ENCODE results near the gene SENP2.

The SENP2 gene

DNA sequence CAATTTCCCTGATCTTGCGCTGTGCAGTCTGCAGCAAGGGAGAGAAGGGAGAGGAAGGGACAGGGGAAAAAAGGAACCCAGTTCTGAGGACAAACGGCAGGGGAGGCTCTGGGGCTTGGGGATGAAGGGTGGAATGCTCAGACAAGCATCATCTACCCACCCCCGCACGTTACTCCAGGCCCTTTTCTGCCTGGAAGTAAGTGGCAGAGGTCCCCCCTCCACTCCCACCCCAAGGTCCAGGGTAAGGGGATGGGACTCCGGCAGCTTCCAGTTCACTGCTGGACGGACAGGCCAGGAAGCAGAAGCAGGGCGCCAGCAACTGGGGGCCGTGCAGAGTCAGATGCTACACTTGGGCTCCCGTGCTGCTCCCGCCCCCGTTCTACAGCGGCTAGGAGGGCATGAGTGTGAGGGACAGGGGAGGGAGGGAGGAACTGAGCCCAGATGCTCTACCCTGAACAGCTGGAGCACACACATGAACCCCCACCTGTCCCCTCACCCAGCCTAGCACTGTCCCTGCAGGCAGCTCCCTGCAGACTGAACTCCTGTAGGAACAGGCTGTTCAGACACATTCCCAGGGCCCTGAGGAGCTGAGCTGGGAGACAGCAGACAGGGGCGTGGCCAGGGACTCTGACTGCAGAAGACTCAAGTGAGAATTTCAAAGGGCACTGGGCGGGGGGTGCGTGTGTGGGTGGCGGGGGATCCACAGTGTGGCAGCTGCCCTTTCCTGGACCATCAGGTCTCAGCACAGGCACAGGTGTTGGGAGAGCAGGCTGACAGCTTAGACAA lies 59.7 kb downstream of the SENP2 start:
- no peak overlapping the region for H2AFZ ChIP-seq (ENCODE audit: low read depth, low read length)
- H3K27me3 ChIP-seq (ENCODE audit: insufficient read depth, low read length) = no peaks in the 10 kb centered on the region
- peaks cover 67% of the 10 kb centered on the region for H3K36me3 ChIP-seq (ENCODE audit: insufficient read depth, low read length)
- no peak overlapping the region for H3K4me3 ChIP-seq (ENCODE audit: low read length)
- H3K9me3 ChIP-seq (ENCODE audit: low read length) = no peaks in the 10 kb centered on the region
- no peaks in the 10 kb centered on the region for H3K4me1 ChIP-seq (ENCODE audit: insufficient read depth, low read length)

- Histone ChIP-seq H3K27me3 (ENCODE audit: insufficient read depth, low read length) (no peaks in the 10 kb centered on the region), H3K9me3 (ENCODE audit: low read length) (no peaks in the 10 kb centered on the region), H3K4me1 (ENCODE audit: insufficient read depth, low read length) (no peaks in the 10 kb centered on the region), H3K36me3 (ENCODE audit: insufficient read depth, low read length) (peaks cover 74% of the 10 kb centered on the region), H2AFZ (ENCODE audit: low read depth, low read length) (no peak overlapping the region), H3K4me3 (ENCODE audit: low read length) (no peak overlapping the region)
Observed at GRCh38 chr3:185646382-185647133, 60.5 kb downstream of the SENP2 start.

GRCh38 chr3:185647134-185647879 lies 61.2 kb downstream of the SENP2 start:
- no peaks in the 10 kb centered on the region for H3K9me3 ChIP-seq (ENCODE audit: low read length)
- no peak overlapping the region for H3K4me3 ChIP-seq (ENCODE audit: low read length)
- peaks cover 79% of the 10 kb centered on the region for H3K36me3 ChIP-seq (ENCODE audit: insufficient read depth, low read length)
- H2AFZ ChIP-seq (ENCODE audit: low read depth, low read length) = no peak overlapping the region
- H3K4me1 ChIP-seq (ENCODE audit: insufficient read depth, low read length) = no peaks in the 10 kb centered on the region
- no peaks in the 10 kb centered on the region for H3K27me3 ChIP-seq (ENCODE audit: insufficient read depth, low read length)

DNA sequence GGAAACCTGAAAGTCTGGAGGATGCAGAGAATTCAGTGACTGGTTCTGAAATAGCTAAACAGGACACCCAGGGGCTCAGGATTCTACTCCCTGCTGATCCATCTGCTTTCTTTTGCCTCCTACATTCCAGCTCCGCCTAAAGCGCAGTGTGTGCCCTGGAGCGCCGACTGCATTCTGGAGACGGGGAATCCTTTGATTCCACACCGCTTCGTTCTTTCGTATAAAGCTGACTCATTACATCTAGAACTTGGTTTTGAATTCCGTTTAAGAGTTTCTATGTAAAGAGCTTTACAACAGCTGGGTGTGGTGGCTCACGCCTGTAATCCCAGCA lies 61.8 kb downstream of the SENP2 start:
- Histone ChIP-seq H3K4me3 (ENCODE audit: low read length) (no peak overlapping the region), H2AFZ (ENCODE audit: low read depth, low read length) (no peak overlapping the region), H3K4me1 (ENCODE audit: insufficient read depth, low read length) (no peaks in the 10 kb centered on the region), H3K9me3 (ENCODE audit: low read length) (no peaks in the 10 kb centered on the region), H3K27me3 (ENCODE audit: insufficient read depth, low read length) (no peaks in the 10 kb centered on the region), H3K36me3 (ENCODE audit: insufficient read depth, low read length) (peaks cover 80% of the 10 kb centered on the region)

- no peaks in the 10 kb centered on the region for H3K9me3 ChIP-seq (ENCODE audit: low read length)
- no peaks in the 10 kb centered on the region for H3K27me3 ChIP-seq (ENCODE audit: insufficient read depth, low read length)
- H3K36me3 ChIP-seq (ENCODE audit: insufficient read depth, low read length) = peaks cover 79% of the 10 kb centered on the region
- H2AFZ ChIP-seq (ENCODE audit: low read depth, low read length) = no peak overlapping the region
- H3K4me1 ChIP-seq (ENCODE audit: insufficient read depth, low read length) = no peaks in the 10 kb centered on the region
- no peak overlapping the region for H3K4me3 ChIP-seq (ENCODE audit: low read length)
Observed at GRCh38 chr3:185648396-185648795, 62.3 kb downstream of the SENP2 start.

- Histone ChIP-seq H3K4me1 (ENCODE audit: insufficient read depth, low read length) (no peaks in the 10 kb centered on the region), H3K9me3 (ENCODE audit: low read length) (no peaks in the 10 kb centered on the region), H3K27me3 (ENCODE audit: insufficient read depth, low read length) (no peaks in the 10 kb centered on the region), H3K36me3 (ENCODE audit: insufficient read depth, low read length) (peaks cover 87% of the 10 kb centered on the region), H3K4me3 (ENCODE audit: low read length) (no peak overlapping the region), H2AFZ (ENCODE audit: low read depth, low read length) (no peak overlapping the region)
Observed at GRCh38 chr3:185649414-185649813, 63.3 kb downstream of the SENP2 start.

- Histone ChIP-seq H3K4me1 (ENCODE audit: insufficient read depth, low read length) (no peaks in the 10 kb centered on the region), H3K27me3 (ENCODE audit: insufficient read depth, low read length) (no peaks in the 10 kb centered on the region), H3K4me3 (ENCODE audit: low read length) (no peak overlapping the region), H3K9me3 (ENCODE audit: low read length) (no peaks in the 10 kb centered on the region), H2AFZ (ENCODE audit: low read depth, low read length) (no peak overlapping the region), H3K36me3 (ENCODE audit: insufficient read depth, low read length) (peaks cover 88% of the 10 kb centered on the region)
Observed at GRCh38 chr3:185651971-185652370, 65.9 kb downstream of the SENP2 start.

- H3K9me3 ChIP-seq (ENCODE audit: low read length) = no peaks in the 10 kb centered on the region
- peaks cover 89% of the 10 kb centered on the region for H3K36me3 ChIP-seq (ENCODE audit: insufficient read depth, low read length)
- H2AFZ ChIP-seq (ENCODE audit: low read depth, low read length) = no peak overlapping the region
- H3K4me3 ChIP-seq (ENCODE audit: low read length) = no peak overlapping the region
- H3K4me1 ChIP-seq (ENCODE audit: insufficient read depth, low read length) = no peaks in the 10 kb centered on the region
- H3K27me3 ChIP-seq (ENCODE audit: insufficient read depth, low read length) = no peaks in the 10 kb centered on the region
Observed at GRCh38 chr3:185653949-185654757, 68.1 kb downstream of the SENP2 start.

GRCh38 chr3:185654758-185655145 lies 68.7 kb downstream of the SENP2 start:
- Histone ChIP-seq H3K27me3 (ENCODE audit: insufficient read depth, low read length) (no peaks in the 10 kb centered on the region), H3K36me3 (ENCODE audit: insufficient read depth, low read length) (peaks cover 83% of the 10 kb centered on the region), H3K4me3 (ENCODE audit: low read length) (no peak overlapping the region), H2AFZ (ENCODE audit: low read depth, low read length) (no peak overlapping the region), H3K4me1 (ENCODE audit: insufficient read depth, low read length) (no peaks in the 10 kb centered on the region), H3K9me3 (ENCODE audit: low read length) (no peaks in the 10 kb centered on the region)

DNA sequence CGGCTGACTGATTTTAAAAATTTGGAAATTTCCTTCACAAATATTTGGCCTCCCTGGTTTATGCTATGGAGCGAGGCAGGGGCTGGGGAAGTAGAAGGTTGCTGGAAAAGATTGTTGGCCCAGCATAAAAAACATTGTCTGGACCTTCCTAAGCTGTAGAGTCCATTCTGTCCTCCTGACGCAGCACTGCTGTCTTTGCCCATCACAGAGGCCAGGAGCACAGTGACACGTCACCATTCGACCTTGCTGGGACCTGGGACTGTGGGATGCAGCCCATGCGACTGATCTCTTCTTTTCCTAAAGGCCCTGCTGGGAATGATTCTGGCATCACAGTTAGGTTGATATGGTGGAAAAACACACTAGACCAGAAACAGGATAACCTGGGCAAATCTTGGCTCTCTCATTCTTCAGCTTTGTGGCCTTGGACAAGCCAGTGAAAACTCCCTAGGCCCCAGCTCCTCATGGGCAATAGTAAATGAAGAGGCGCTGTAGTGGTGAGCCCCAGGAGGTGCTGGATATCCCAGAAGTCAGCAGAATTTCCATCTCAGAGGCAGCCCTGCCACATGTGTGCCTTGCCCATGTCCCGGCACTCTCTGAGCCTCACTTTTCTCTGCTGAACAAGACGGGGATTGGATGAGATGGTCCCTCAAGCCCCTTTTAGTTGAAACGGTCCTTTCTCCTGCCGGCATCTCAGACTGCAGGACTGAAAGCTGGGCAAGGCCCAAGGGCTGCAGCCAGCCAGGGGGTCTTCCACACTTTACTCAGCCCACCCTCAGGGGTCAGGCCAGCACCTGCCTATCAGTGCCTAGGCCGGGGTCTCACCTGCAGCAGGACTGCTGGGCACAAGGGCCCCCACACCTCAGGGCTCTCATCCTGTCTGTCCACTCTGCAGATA lies 69.6 kb downstream of the SENP2 start:
- no peak overlapping the region for H2AFZ ChIP-seq (ENCODE audit: low read depth, low read length)
- H3K9me3 ChIP-seq (ENCODE audit: low read length) = no peaks in the 10 kb centered on the region
- H3K36me3 ChIP-seq (ENCODE audit: insufficient read depth, low read length) = peaks cover 78% of the 10 kb centered on the region
- no peaks in the 10 kb centered on the region for H3K27me3 ChIP-seq (ENCODE audit: insufficient read depth, low read length)
- no peak overlapping the region for H3K4me3 ChIP-seq (ENCODE audit: low read length)
- H3K4me1 ChIP-seq (ENCODE audit: insufficient read depth, low read length) = no peaks in the 10 kb centered on the region

GRCh38 chr3:185656321-185656840 lies 70.3 kb downstream of the SENP2 start:
- no peaks in the 10 kb centered on the region for H3K9me3 ChIP-seq (ENCODE audit: low read length)
- H3K4me1 ChIP-seq (ENCODE audit: insufficient read depth, low read length) = no peaks in the 10 kb centered on the region
- no peak overlapping the region for H3K4me3 ChIP-seq (ENCODE audit: low read length)
- H3K36me3 ChIP-seq (ENCODE audit: insufficient read depth, low read length) = peaks cover 72% of the 10 kb centered on the region
- no peaks in the 10 kb centered on the region for H3K27me3 ChIP-seq (ENCODE audit: insufficient read depth, low read length)
- H2AFZ ChIP-seq (ENCODE audit: low read depth, low read length) = no peak overlapping the region

DNA sequence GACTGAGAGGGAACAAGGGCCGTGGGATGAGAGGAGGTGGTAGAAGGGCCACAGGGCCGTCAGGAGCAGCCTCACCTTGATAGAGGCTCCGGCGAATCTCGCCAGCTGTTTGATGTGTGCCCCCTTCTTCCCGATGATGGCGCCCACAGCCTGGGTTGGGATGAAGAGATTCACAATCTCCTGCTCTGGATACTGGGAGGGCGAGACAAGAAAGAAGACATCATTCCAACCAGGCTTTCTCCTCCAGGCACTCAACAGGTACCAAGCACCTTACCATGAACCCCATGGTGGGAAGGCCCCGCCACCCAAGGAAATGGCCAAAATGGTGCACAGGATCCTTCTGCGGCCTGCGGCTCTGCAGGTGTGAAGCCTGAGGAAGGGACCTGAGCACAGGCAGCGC lies 71.1 kb downstream of the SENP2 start:
- Histone ChIP-seq H3K4me3 (ENCODE audit: low read length) (no peak overlapping the region), H3K27me3 (ENCODE audit: insufficient read depth, low read length) (no peaks in the 10 kb centered on the region), H3K36me3 (ENCODE audit: insufficient read depth, low read length) (peaks cover 64% of the 10 kb centered on the region), H3K9me3 (ENCODE audit: low read length) (no peaks in the 10 kb centered on the region), H2AFZ (ENCODE audit: low read depth, low read length) (no peak overlapping the region), H3K4me1 (ENCODE audit: insufficient read depth, low read length) (no peaks in the 10 kb centered on the region)

All from neuron (in vitro differentiated cells).